ENCODE data around the gene NHEJ1.

The NHEJ1 gene

GRCh38 chr2:219182331-219183150 lies 21.9 kb upstream of the NHEJ1 start:
- DNase-seq (ENCODE audit: low read depth, low spot score) = no peak

GRCh38 chr2:219181531-219181930 lies 20.9 kb upstream of the NHEJ1 start:
- DNase-seq (ENCODE audit: low read depth, low spot score) = no peak

DNA sequence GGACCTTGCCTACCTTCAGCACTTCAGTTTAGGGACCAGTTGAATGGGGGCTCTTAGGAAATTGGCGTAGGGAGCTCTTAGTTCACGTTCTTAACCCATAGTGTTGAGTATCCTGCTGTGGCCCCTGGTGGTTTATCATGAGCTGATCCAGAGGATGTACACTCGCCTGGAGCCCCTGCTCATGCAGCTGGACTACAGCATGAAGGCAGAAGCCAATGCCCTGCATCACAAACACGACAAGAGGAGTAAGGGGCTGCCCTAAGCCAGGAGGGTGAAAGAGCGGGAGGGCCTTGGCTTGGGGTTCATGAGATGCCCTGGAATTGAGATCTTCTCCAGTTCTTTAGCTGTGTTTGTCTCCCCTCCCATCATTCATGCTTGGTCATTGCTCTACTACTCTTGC lies 20.3 kb upstream of the NHEJ1 start:
- DNase-seq (ENCODE audit: low read depth, low spot score) = no peak

DNA sequence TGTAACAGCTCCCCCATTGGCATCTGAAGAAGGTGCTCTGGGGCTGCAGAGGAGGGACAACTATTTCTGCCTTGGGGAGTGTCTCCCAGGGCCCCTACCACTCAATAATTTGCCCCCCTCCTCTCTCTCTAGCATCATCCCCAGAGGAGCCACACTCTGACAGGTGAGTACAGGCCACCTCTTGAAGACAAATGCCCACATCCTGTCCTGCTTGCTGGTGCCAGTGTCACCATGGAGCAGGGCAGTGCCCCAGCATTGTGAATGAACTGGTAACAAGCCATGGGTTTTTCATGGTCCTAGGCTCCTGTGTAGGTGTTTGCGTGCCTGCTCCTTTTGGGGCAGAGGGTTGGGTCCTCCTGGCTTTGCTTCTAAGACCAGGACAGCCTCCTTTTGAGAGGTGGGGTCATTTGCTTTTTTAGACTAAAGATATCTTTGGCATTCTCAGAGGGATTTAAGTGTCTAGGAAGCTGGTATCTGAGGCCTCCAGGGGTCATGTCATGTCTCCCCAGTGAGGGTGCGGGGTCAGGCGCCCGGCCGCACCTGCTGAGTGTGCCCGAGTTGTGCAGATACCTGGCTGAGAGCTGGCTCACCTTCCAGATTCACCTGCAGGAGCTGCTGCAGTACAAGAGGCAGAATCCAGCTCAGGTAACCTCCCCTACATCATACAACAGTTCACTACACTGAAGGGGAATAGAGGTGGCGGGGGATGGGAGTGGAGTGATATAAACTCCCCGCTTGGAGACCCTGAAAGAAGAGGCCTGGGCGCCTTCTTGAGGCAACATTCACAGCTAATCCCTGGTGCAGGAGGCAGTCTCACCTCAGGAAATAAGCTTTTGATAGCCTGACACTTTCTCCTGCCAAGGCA lies 19.2 kb upstream of the NHEJ1 start:
- no peak for DNase-seq (ENCODE audit: low read depth, low spot score)

DNA sequence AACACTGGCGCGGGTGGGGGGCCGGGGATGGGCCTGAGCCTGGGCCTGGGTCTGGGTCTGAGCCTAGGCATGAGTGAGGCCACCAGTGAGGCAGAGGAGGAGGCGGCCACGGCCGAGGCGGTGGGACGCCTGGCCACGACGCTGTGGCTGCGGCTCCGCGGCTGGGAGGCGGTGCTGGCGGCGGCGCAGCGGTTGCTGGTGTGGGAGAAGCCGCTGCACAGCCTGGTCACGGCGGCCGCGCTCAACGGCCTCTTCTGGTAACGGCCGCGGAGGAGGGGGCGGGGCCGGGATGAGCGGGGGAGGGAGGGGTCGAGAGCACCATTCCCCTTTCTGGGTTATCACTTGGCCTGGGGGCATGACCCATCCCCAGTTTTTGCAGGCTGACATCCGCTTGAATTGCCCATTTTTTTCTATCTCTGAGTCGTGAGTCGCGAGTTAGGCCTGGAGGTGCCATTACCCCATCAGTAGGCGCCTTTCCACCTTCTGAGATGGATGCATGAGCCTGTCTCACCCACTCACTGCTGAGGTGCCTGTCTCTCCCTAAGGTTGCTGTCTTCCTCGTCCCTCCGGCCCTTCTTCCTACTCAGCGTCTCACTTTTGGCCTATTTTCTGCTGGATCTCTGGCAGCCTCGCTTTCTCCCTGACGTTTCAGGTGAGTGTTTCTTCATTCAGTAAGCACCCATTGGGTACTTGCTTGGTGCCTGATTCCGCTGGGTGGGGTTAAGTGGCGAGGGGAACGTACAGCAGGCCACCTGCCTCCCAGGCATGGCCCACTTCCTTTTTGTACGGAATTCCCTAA lies 18.0 kb upstream of the NHEJ1 start:
- no peak for DNase-seq (ENCODE audit: low read depth, low spot score)

DNA sequence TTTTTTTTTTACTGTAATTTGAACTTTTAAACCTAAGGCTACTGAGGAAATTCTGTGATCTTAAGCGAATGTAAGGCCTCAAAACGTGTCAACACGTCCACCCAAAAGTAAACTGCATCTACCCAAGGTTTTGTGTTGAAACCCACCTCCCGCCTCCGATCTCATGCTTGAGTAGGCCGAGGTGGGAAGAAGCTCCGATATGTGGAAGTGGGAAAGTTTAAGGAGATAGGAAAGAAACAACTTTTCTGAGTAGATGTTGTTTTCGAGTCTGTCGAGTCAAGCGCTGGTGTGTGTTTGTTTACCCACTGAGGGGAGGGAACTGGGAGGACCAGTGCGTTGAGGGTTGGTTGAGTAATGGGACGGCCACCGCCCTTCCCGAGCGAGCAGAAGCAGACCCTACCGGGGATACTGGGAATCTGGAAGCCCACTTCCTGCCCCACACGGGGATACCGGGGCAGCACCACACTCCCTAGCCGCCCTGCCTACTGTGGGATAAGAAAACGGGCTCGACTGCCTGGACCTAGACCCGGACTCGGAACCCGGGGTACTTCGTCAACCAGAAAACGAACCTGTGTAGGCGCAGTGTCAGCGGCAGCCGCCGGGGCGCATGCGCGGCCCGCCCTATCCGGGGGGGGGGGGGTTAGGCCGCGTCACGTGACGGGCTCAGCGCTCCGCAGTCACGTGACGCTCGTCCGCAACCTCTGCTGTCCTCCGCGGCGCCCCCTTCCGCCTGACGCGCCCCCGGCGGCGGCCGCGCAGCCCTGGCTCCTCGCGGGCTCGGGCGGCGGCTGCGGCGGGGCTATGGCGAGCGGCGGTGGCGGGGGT lies 17.1 kb upstream of the NHEJ1 start, which contains the start of gene RETREG2:
TSS of gene RETREG2 (plus strand) at position 724 of the 825 bp plus-strand sequence. CDS start at position 802, 78 bp downstream.
- peak; percentile 59 for DNase-seq (ENCODE audit: low read depth, low spot score)

- DNase-seq (ENCODE audit: low read depth, low spot score) = peak; percentile 76
Observed at GRCh38 chr2:219176818-219177551, 16.4 kb upstream of the NHEJ1 start, which contains the start of gene CNPPD1. Gene CNPPD1 (minus strand): TSS chr2:219176925. CDS start chr2:219176828, 97 bp downstream.

GRCh38 chr2:219175928-219176817 lies 15.6 kb upstream of the NHEJ1 start:
- no peak for DNase-seq (ENCODE audit: low read depth, low spot score)

DNA sequence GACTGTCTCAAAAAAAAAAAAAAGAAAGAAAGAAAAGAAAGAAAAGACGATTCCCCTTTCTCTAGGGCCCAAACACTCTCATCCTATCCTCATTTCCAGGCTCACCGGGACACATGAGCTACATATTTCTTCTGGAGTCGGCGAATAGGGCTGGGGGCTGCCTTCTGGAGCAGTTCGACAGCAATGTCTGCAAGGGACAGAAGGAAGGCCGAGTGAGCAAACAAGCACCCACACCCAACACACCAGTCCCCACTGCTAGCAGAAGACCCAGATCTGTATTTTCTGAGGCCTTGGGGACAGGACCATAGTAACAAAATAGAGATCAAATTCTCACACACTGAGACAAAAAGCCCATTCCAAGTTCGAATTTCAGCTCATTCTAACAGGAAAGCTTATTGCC lies 14.9 kb upstream of the NHEJ1 start:
- DNase-seq (ENCODE audit: low read depth, low spot score) = no peak

GRCh38 chr2:219174801-219175200 lies 14.2 kb upstream of the NHEJ1 start:
- no peak for DNase-seq (ENCODE audit: low read depth, low spot score)

- DNase-seq (ENCODE audit: low read depth, low spot score) = no peak
Observed at GRCh38 chr2:219174146-219174545, 13.5 kb upstream of the NHEJ1 start.

- no peak for DNase-seq (ENCODE audit: low read depth, low spot score)
Observed at GRCh38 chr2:219173176-219173575, 12.6 kb upstream of the NHEJ1 start.

DNA sequence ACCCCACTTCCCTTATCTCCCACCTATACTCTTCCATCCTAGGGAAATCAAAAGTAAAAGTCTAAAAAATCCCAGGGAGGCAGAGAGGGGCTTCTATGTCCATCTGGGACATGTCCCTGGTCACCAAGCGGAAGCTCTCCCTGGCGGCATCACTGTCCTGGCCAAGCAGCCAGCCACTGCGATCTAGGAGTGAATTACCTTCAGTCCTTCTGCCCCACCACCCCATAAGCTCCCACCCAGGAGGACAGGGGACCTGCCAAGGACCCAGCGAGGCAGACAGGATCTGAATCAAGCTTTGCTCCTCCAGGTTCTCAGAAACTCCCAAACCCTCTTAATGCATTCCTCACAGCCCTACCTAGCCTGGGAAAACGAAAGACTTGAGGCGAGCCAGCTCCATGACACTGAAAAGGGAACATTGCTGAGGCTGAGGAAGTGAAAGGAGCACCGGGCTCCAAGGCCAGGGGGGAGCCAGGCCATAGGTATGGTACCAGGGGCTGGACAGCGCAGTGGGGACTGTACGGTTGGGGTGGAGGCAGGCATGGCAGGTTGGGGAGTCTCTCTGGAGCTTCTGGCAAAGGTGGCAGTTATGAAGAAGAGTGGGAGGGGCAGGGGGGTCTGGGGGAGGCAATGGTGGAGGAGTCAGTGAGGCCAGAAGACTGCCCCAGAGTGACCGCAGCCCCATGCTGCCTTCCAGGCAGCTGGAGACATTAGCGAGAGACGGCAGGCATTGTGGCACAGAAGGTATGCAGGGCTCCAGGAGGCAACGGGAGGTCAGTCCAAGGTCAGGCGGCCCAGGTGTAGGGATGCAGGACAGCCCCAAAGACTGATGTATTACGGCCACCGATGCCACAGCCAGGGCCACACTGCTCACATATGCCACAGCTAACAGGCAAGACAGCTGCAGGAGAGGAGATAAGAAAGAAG lies 11.9 kb upstream of the NHEJ1 start:
- no peak for DNase-seq (ENCODE audit: low read depth, low spot score)

DNA sequence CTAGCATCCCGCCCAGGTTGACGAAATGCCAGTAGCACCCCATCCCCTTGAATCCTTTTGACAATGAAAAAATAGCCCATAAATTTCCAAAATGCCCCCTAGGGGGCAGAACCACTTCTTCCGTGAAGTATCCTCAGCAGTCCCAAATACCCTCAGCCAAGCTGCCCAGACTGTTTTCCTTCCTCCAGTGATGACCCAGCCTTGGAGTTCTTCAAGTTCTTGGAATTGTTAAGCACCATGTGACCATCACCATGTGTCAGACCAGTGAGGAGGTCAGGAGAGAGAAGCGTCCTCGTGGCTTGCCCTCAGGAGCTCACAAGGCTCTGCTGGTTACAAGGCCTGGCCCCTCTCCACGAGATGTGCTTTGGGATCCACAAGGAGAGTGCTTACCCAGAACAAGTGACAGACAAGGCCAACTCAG lies 10.6 kb upstream of the NHEJ1 start:
- no peak for DNase-seq (ENCODE audit: low read depth, low spot score)

DNA sequence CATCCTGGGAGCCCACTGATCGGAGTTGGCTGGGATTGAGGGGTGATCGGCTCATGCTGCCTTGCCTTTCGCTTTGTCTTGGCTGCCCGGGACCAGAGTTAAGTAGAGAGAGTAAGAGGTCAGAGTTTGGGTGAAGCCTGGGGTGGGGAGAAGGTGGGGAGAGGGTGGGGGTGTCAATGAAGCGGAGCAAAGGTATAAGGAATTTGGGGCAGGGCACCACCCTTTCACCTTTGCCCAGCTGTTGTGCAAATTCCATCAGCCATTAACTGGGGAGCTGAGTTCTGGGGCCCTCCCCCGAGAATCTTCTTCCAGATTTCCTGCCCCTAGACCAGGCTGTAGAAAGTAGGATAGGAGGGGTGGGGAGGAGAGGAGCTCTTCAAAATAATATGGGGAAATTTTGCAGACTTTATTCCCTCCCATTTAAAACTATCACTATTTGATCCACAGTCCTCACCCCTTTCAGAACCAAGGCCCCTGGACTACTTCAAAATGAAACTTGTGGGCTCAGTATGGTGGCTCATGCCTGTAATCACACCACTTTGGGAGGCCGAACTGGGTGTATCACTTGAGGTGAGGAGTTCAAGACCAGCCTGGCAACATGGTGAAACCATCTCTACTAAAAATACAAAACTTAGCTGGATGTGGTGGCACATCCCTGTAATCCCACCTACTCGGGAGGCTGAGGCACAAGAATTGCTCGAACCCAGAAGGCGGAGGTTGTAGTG lies 9.5 kb upstream of the NHEJ1 start, which contains the start of gene SLC23A3:
TSS of gene SLC23A3 (minus strand) at position 100 of the 725 bp plus-strand sequence. CDS start at position 55, 45 bp downstream.
- no peak for DNase-seq (ENCODE audit: low read depth, low spot score)

DNA sequence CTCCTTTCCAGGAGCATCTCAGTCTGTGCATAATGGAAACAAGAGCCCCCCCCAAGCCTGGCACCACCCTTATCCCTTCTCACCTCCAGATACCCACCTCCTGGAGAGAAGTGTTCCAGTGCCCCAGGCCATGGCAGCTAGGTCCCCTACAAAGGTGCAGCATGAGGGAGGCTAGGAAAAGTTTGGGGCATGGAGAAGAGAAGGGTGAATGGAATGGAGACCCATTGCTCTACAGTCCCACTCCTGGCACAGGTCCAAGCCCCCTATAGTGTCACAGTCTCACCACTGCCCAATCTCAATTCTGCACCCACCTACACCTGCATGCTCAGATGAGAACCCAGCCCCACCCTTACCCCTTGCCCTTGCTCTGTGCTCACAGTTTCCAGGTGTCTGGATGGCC lies 8.3 kb upstream of the NHEJ1 start:
- DNase-seq (ENCODE audit: low read depth, low spot score) = no peak

- no peak for DNase-seq (ENCODE audit: low read depth, low spot score)
Observed at GRCh38 chr2:219168526-219168925, 7.9 kb upstream of the NHEJ1 start.

Measured in activated CD4-positive, CD25-positive, alpha-beta regulatory T cell treated with anti-CD3 and anti-CD28 coated beads, Interleukin-2, amount 50 U/mL, for 16 hours (primary cell).